GM23248 (cell line): Measurements from ENCODE around the gene ZNF254.

Source experiments
- EZH2 ChIP-seq: fragments of 200-600 bp; sonication (generic); IDR thresholded peaks from 2 replicates; pipeline ENCODE4 v1.6.1; 2018; ENCODE audit warnings: antibody characterized with exemption, mild to moderate bottlenecking; ENCODE audit not compliant: insufficient read depth, poor library complexity, severe bottlenecking
- EZH2phosphoT487 ChIP-seq: fragments of 200-600 bp; sonication (generic); IDR thresholded peaks from 2 replicates; pipeline ENCODE4 v1.6.1; 2018; ENCODE audit warnings: antibody characterized with exemption, moderate library complexity, mild to moderate bottlenecking, low read depth; ENCODE audit not compliant: insufficient read depth

- TF ChIP-seq EZH2 (no peak), EZH2phosphoT487 (no peak)
These were observed 54.6 kb downstream of the ZNF254 start for GRCh38 chr19:24141612-24142011.
